Activated T-cell treated with anti-CD3 and anti-CD28 coated beads, Interleukin-2, amount 50 U/mL, for 24 hours (primary cell): ENCODE data around the gene MTHFD1L.

Experiments used
- DNase-seq: peaks from one replicate; pipeline ENCODE4 v3.0.0-alpha.2; 2020
- H3K27ac Mint-ChIP-seq: 2 replicates; pipeline ENCODE4 v1.8.0; 2020; ENCODE audit warnings: mild to moderate bottlenecking, mixed read lengths
- H3K27me3 Mint-ChIP-seq: 2 replicates; pipeline ENCODE4 v1.8.0; 2020; ENCODE audit warnings: mixed read lengths
- H3K36me3 Mint-ChIP-seq: 2 replicates; pipeline ENCODE4 v1.8.0; 2020; ENCODE audit warnings: low read depth, mixed read lengths
- H3K4me1 Mint-ChIP-seq: 2 replicates; pipeline ENCODE4 v1.8.0; 2020; ENCODE audit warnings: low read depth, mixed read lengths
- H3K4me3 Mint-ChIP-seq: 2 replicates; pipeline ENCODE4 v1.8.0; 2020; ENCODE audit warnings: mild to moderate bottlenecking, moderate library complexity, mixed read lengths
- H3K9me3 Mint-ChIP-seq: 2 replicates; pipeline ENCODE4 v1.8.0; 2020; ENCODE audit warnings: mixed read lengths

MTHFD1L gene

DNA sequence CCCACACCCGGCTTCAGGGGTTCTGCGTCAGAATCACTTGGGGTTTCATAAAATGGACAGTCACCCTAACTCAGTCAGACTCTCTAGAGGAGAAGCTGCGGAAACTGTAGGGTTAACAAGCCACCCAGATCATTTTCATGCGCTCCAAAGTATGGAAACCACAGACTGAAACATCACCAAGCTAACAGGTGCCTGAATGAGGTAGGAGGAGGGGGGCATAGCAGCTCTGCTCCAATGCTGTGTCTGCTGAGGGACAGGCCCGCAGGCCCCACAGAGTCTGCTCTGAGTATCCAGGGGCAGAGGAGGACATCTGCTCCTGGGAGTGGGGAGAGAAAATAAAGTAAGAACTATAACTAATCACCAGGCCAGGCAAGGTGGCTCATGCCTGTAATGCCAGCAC is 277.2 kb downstream of the MTHFD1L start:
- no peak for DNase-seq

DNA sequence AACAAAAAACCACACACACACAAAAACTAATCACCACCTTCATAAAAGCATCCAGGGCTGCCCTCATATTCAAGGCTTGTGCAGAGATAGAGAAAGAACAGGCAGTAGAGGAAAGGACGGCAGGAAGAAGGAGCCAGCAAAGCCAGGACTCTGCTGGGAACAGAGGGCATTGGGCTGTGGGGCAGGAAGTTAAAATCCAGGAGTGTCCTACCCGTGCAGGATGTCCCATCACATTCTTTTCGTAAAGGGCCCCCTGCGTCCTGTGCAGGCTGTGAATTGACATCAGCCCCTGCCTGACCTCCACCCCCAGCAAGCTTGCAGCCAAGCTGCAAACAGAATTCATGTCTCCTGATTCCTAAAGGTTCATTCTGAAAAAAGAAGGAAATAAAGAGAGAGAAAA is 277.8 kb downstream of the MTHFD1L start:
- Mint-ChIP-seq H3K4me3 (no peak overlapping the region), H3K36me3 (no peaks in the 10 kb centered on the region), H3K9me3 (no peaks in the 10 kb centered on the region), H3K27ac (no peak overlapping the region), H3K4me1 (no peaks in the 10 kb centered on the region), H3K27me3 (peaks cover 4% of the 10 kb centered on the region)
- no peak for DNase-seq

More for the DNA sequence above, 277.2 kb downstream of the MTHFD1L start:
- H3K4me1 Mint-ChIP-seq: no peaks in the 10 kb centered on the region
- peak overlapping the region; percentile 14 for H3K27ac Mint-ChIP-seq
- no peak overlapping the region for H3K4me3 Mint-ChIP-seq
- H3K27me3 Mint-ChIP-seq: peaks cover 4% of the 10 kb centered on the region
- H3K36me3 Mint-ChIP-seq: no peaks in the 10 kb centered on the region
- H3K9me3 Mint-ChIP-seq: no peaks in the 10 kb centered on the region

DNA sequence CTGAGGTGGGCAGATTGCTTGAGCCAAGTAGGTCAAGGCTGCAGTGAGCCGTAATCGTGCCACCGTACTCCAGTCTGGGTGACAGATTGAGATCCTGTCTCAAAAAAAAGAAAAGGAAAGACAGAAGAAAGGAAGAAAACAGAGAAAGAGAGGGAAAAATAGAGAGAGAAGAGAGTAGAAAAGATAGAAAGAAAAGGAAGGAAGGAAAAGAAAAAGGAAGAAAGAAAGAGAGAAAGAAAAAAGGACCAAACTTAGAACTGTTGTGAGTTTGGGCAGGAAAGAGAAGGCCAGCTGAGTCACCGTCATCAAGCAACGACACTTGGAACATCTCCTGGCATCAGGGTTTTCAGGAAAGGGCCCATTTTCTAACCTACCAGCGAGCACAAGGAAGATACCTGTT is 278.3 kb downstream of the MTHFD1L start:
- Mint-ChIP-seq H3K27ac (no peak overlapping the region), H3K4me1 (no peaks in the 10 kb centered on the region), H3K36me3 (no peaks in the 10 kb centered on the region), H3K9me3 (no peaks in the 10 kb centered on the region), H3K27me3 (peaks cover 4% of the 10 kb centered on the region), H3K4me3 (no peak overlapping the region)
- DNase-seq: no peak

GRCh38 chr6:151147118-151147832 is 281.8 kb downstream of the MTHFD1L start:
- H3K9me3 Mint-ChIP-seq: no peaks in the 10 kb centered on the region
- H3K4me3 Mint-ChIP-seq: no peak overlapping the region
- H3K27ac Mint-ChIP-seq: no peak overlapping the region
- DNase-seq: no peak
- no peaks in the 10 kb centered on the region for H3K36me3 Mint-ChIP-seq
- no peaks in the 10 kb centered on the region for H3K4me1 Mint-ChIP-seq
- peaks cover 9% of the 10 kb centered on the region for H3K27me3 Mint-ChIP-seq

GRCh38 chr6:151148111-151148510 is 282.6 kb downstream of the MTHFD1L start:
- DNase-seq: no peak
- Mint-ChIP-seq H3K27me3 (peaks cover 18% of the 10 kb centered on the region), H3K27ac (no peak overlapping the region), H3K4me3 (no peak overlapping the region), H3K9me3 (no peaks in the 10 kb centered on the region), H3K4me1 (no peaks in the 10 kb centered on the region), H3K36me3 (no peaks in the 10 kb centered on the region)

DNA sequence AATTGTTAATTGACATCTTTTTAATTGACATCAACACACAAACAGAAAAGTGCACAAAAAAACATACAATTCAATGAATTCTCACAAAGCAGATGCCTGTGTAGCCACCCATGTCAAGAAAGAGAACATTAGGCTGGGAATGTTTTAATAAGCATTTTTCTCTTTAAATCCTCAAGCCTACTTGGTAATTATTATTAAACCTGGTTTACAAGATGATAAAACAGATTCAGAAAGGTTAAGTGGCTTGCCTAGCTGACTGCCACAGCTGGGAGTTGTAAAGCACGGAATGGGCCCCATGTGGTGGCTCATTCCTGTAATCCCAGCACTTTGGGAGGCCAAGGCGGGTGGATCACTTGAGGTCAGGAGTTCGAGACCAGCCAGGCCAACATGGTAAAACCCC is 284.3 kb downstream of the MTHFD1L start:
- Mint-ChIP-seq H3K27ac (no peak overlapping the region), H3K36me3 (no peaks in the 10 kb centered on the region), H3K9me3 (no peaks in the 10 kb centered on the region), H3K4me3 (no peak overlapping the region), H3K4me1 (no peaks in the 10 kb centered on the region), H3K27me3 (peaks cover 30% of the 10 kb centered on the region)
- DNase-seq: no peak
